GM12874 (cell line): ENCODE measurements around the gene CNGA1.

Experiments used
- CTCF ChIP-seq: IDR thresholded peaks from 2 replicates; pipeline ENCODE4 v1.5.1; 2011; ENCODE audit warnings: low read depth, mild to moderate bottlenecking, control low read depth, low read length, moderate library complexity; ENCODE audit not compliant: insufficient read depth

Gene CNGA1

GRCh38 chr4:48030470-48030869, 14.0 kb upstream of the CNGA1 start:
- no peak for TF ChIP-seq CTCF

GRCh38 chr4:48028696-48029095, 12.2 kb upstream of the CNGA1 start:
- TF ChIP-seq CTCF: no peak

DNA sequence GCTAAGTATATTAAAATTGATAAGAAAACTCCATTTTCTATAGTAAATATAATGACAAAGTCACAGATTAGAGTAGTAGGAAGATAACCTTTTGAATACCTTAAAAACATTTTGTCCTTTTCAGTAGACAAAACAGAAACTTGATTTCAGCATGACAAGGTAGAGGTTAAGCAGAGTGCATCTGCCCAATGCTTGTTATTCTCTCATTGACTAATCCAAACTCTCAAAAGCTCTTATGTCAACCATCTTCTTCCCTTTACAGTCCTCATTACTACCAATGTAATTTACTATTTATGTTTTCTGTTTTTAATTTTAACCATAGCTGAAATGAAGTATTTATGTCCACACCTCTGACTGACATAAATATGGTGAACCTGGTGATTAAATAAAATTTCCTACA, 11.2 kb upstream of the CNGA1 start:
- no peak for TF ChIP-seq CTCF

GRCh38 chr4:48025005-48025404, 8.5 kb upstream of the CNGA1 start:
- no peak for TF ChIP-seq CTCF

GRCh38 chr4:48024522-48024921, 8.0 kb upstream of the CNGA1 start:
- TF ChIP-seq CTCF: no peak

DNA sequence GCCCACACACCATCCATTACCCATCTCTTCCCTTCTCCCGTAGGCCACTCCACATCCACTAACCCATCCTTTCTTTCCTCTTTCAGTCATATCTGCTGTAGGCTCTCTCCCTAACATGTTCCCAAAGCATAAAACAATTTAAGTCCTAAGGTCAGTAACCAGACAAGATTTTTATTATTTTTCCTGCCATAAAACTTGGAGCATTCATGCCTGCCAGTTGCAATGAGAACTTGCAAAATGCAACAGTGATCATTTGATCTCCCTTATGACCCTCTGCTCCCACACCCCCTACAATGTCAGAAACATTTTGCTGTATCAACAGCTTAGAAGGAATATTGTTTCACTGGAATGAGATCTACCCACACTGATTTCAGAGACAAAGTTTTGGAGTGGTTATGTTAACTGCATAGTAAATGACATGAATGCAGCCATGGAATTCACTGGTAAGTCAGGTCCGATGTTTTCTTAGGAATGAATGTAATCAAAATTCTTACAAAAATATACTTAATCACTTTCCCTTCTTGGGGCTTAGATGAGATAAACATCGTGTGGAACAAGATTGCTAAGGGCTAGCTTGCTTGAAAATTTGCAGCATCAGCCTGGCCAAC, 5.8 kb upstream of the CNGA1 start:
- no peak for TF ChIP-seq CTCF

DNA sequence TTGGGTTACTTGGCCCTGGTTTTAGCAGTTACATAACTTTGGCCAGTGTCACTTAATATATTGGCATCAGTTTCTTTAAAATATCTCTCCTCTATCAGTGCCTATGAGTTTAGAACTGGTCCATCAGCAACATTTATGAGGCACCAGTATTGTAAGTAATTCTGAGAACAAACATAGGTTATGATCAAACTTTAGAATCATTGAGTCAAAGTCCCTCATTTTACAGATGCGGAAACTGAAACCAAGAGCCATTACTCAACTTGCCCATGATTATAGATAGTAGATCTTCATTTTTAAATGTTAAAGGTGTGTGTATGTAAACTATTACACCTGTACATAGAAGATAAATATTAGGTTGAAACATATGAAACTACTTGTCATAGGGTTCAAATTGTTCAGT, 4.6 kb upstream of the CNGA1 start:
- no peak for TF ChIP-seq CTCF
